IPS DF 6.9 (cell line): ENCODE results near the gene MYL1.

ENCODE experiments used
- DNase-seq: peaks from one replicate; pipeline ENCODE4 v3.0.0-alpha.2; 2013; ENCODE audit warnings: low read depth, low spot score
- H3K27ac ChIP-seq: one replicate; pipeline ENCODE4 v1.5.1; 2013; ENCODE audit warnings: low read length, control low read depth
- H3K27me3 ChIP-seq: 2 replicates; pipeline ENCODE4 v1.6.1; 2013; ENCODE audit warnings: mild to moderate bottlenecking, low read length; ENCODE audit not compliant: control insufficient read depth, insufficient read depth
- H3K36me3 ChIP-seq: 2 replicates; pipeline ENCODE4 v1.6.1; 2013; ENCODE audit warnings: low read length; ENCODE audit not compliant: control insufficient read depth, insufficient read depth
- H3K4me1 ChIP-seq: 2 replicates; pipeline ENCODE4 v1.6.1; 2013; ENCODE audit warnings: low read length; ENCODE audit not compliant: control insufficient read depth, insufficient read depth
- H3K4me3 ChIP-seq: 2 replicates; pipeline ENCODE4 v1.5.1; 2013; ENCODE audit warnings: mild to moderate bottlenecking, low read length
- H3K9me3 ChIP-seq: 2 replicates; pipeline ENCODE4 v1.6.1; 2013; ENCODE audit warnings: low read length, inconsistent platforms; ENCODE audit not compliant: control insufficient read depth, insufficient read depth
- WGBS: extraction: QIAGEN DNeasy Blood & Tissue Kit; methylation state at CpG from one replicate; pipeline ENCODE4 v1.1.7; 2013; ENCODE audit warnings: mixed read lengths, missing lambda C conversion rate; ENCODE audit not compliant: insufficient read length, insufficient coverage; 5-methylcytosine and 5-hydroxymethylcytosine counted together

Gene MYL1

GRCh38 chr2:210310550-210310949 is 4.4 kb downstream of the MYL1 start:
- DNase-seq: no peak
- no peaks in the 10 kb centered on the region for H3K4me1 ChIP-seq
- H3K27me3 ChIP-seq: no peaks in the 10 kb centered on the region
- no peak overlapping the region for H3K27ac ChIP-seq
- no peaks in the 10 kb centered on the region for H3K36me3 ChIP-seq
- no peak overlapping the region for H3K4me3 ChIP-seq
- no peaks in the 10 kb centered on the region for H3K9me3 ChIP-seq
- WGBS: no CpG with 5 or more reads among the region's 1 CpG

DNA sequence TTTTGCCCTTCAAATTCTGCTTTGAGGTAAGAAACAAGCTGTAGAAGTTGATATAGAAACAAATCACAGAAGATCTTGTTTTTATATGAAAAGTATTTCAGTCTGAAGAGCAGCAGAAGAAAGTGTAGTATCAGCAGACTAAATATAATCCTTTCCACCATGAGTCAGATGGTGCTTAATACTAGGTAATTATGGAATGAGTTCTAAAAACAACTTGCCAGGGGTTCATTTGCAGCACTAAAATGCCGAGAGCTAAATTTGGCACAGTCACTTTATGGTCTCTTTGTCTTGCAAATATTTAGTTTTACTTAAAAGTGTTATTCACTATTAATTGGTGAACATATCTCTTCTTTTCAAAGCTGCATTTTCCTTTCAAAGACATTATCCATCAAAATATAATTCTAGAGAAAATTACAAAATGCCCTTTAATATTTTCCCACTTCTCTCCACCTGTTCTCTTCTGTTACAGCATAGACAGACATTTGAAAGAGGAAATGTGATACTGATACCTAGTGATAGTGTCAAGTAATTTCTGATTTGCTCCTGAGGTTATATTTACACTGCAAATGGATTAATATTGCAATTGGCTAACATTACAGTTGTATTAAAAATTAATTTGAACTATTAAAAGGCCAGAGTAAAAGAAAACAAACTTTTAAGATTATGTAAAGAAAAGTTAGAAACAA is 5.3 kb downstream of the MYL1 start:
- Histone ChIP-seq H3K36me3 (no peaks in the 10 kb centered on the region), H3K9me3 (no peaks in the 10 kb centered on the region), H3K27ac (no peak overlapping the region), H3K27me3 (no peaks in the 10 kb centered on the region), H3K4me3 (no peak overlapping the region), H3K4me1 (no peaks in the 10 kb centered on the region)
- no CpG with 5 or more reads among the region's 1 CpG for WGBS
- no peak for DNase-seq

DNA sequence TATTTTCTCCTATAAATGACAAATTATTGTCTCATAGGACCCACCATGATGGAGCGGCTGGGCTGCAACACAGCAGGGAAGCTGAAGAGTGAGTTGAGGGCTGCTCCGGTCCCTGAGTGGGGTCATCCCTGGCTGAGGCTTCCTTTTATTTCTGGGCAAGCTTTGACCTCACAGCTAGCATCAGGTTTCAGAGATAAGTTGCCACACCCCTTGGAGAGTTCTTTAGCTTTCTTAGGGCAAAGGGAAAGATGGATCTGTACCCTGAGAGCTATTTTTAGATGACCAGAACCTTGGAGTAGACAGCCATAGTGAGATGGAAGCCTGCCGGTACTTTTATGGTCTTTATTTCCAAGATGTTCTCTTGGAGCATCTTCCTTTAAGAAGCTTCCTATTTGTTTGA is 11.5 kb downstream of the MYL1 start:
- Histone ChIP-seq H3K36me3 (no peaks in the 10 kb centered on the region), H3K9me3 (no peaks in the 10 kb centered on the region), H3K4me1 (no peaks in the 10 kb centered on the region), H3K27me3 (no peaks in the 10 kb centered on the region), H3K27ac (no peak overlapping the region), H3K4me3 (no peak overlapping the region)
- no CpG with 5 or more reads among the region's 3 CpGs for WGBS
- no peak for DNase-seq

DNA sequence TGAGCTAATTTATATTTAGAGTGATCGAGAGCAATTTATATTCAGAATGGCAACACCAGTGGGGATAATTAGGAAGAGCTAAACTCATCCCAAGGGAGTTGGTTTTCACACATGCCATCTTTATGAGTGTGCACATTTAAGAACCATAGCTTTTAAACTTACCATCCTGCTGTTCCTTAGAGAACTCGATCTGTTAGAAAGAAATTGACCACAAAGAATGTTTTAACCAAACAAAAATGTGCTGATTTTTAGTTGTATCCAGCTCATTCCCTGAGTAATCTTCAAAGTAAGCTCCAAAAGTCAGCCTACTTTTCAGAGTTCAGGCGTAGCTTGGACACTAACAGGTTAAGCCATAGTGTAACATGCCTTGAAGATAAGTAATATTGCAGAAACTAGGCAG is 12.6 kb downstream of the MYL1 start:
- no peak overlapping the region for H3K4me3 ChIP-seq
- H3K9me3 ChIP-seq: no peaks in the 10 kb centered on the region
- no CpG with 5 or more reads among the region's 3 CpGs for WGBS
- DNase-seq: no peak
- H3K4me1 ChIP-seq: no peaks in the 10 kb centered on the region
- H3K27ac ChIP-seq: no peak overlapping the region
- H3K36me3 ChIP-seq: no peaks in the 10 kb centered on the region
- no peaks in the 10 kb centered on the region for H3K27me3 ChIP-seq

GRCh38 chr2:210299866-210300373 is 15.1 kb downstream of the MYL1 start:
- 100% methylated on average over 1 of the region's 3 CpGs for WGBS
- DNase-seq: no peak
- H3K4me3 ChIP-seq: no peak overlapping the region
- no peaks in the 10 kb centered on the region for H3K27me3 ChIP-seq
- no peak overlapping the region for H3K27ac ChIP-seq
- no peaks in the 10 kb centered on the region for H3K9me3 ChIP-seq
- H3K4me1 ChIP-seq: no peaks in the 10 kb centered on the region
- H3K36me3 ChIP-seq: no peaks in the 10 kb centered on the region

- Histone ChIP-seq H3K9me3 (no peaks in the 10 kb centered on the region), H3K27ac (no peak overlapping the region), H3K4me3 (no peak overlapping the region), H3K27me3 (no peaks in the 10 kb centered on the region), H3K36me3 (no peaks in the 10 kb centered on the region), H3K4me1 (no peaks in the 10 kb centered on the region)
- no CpG with 5 or more reads among the region's 2 CpGs for WGBS
- no peak for DNase-seq
Measured at GRCh38 chr2:210288408-210288807, 26.6 kb downstream of the MYL1 start.

GRCh38 chr2:210287301-210287700 is 27.7 kb downstream of the MYL1 start:
- Histone ChIP-seq H3K27me3 (no peaks in the 10 kb centered on the region), H3K27ac (no peak overlapping the region), H3K9me3 (no peaks in the 10 kb centered on the region), H3K4me1 (no peaks in the 10 kb centered on the region), H3K4me3 (no peak overlapping the region), H3K36me3 (no peaks in the 10 kb centered on the region)
- DNase-seq: no peak

DNA sequence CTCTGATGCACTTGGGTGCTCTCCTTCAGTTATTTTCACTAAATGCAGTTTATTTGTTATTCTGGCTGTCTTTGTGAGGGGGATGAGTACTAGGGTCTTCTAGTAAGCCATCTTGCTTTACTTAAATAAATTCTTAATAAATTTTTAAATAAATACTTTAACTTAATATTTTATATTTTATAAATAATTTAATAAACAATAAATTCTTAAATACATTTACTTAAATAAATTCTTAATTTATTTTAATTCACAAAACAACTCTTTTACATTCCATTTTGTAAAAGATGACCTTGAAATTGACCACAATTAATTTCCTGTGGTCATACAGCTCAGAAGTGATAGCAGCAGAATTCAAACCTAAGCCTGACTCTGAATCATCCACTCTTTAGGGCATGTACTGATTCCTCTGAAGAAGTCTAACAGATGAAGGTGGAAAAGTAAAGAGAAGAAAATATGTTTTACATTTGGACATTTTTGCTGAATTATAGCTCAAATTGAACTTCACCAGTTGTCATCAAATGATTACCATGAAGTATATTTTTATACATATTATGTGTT is 28.8 kb downstream of the MYL1 start:
- no peaks in the 10 kb centered on the region for H3K36me3 ChIP-seq
- no peak overlapping the region for H3K27ac ChIP-seq
- no peaks in the 10 kb centered on the region for H3K4me1 ChIP-seq
- DNase-seq: no peak
- no peak overlapping the region for H3K4me3 ChIP-seq
- H3K9me3 ChIP-seq: no peaks in the 10 kb centered on the region
- no peaks in the 10 kb centered on the region for H3K27me3 ChIP-seq

DNA sequence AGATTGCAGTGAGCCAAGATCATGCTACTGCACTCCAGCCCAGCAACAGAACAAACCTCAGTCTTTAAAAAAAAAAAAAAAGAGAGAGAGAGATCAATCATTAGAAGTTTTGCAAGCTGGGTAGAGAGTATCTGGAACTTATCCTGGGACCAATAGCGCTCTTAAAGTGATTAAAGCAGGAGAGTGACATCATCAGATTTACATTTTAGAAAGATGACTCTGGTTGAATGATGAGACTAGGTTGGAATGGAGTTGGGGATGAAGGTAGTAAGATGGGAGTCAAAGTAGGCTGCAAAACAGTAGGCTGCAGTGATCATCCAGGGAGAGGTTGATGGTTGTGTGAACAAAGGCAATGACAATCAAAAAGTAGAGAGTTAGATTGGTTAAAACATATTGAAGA is 37.8 kb downstream of the MYL1 start:
- no peaks in the 10 kb centered on the region for H3K4me1 ChIP-seq
- H3K4me3 ChIP-seq: no peak overlapping the region
- no CpG with 5 or more reads among the region's 1 CpG for WGBS
- no peaks in the 10 kb centered on the region for H3K36me3 ChIP-seq
- H3K27me3 ChIP-seq: no peaks in the 10 kb centered on the region
- H3K27ac ChIP-seq: no peak overlapping the region
- no peak for DNase-seq
- no peaks in the 10 kb centered on the region for H3K9me3 ChIP-seq

GRCh38 chr2:210271300-210271699 is 43.7 kb downstream of the MYL1 start:
- H3K36me3 ChIP-seq: no peaks in the 10 kb centered on the region

GRCh38 chr2:210269148-210269547 is 45.8 kb downstream of the MYL1 start:
- H3K36me3 ChIP-seq: no peaks in the 10 kb centered on the region
- no peak overlapping the region for H3K4me3 ChIP-seq
- no peak overlapping the region for H3K27ac ChIP-seq
- WGBS: no CpG with 5 or more reads among the region's 3 CpGs
- H3K4me1 ChIP-seq: no peaks in the 10 kb centered on the region
- no peak for DNase-seq
- H3K27me3 ChIP-seq: no peaks in the 10 kb centered on the region
- no peaks in the 10 kb centered on the region for H3K9me3 ChIP-seq

More at GRCh38 chr2:210271300-210271699, 43.7 kb downstream of the MYL1 start:
- Histone ChIP-seq H3K27ac (no peak overlapping the region), H3K4me1 (no peaks in the 10 kb centered on the region), H3K4me3 (no peak overlapping the region), H3K27me3 (no peaks in the 10 kb centered on the region), H3K9me3 (no peaks in the 10 kb centered on the region)
- DNase-seq: no peak
